Neutrophil (primary cell): ENCODE data around the gene CLEC10A.
"Not testable (repeated sequence)": the region's sequence is repeated elsewhere in the genome, so short reads cannot be mapped to it uniquely, and the experiment has no call there.

Experiments
- H3K27ac ChIP-seq: fragments of 200-600 bp; sonication (generic); 2 replicates; pipeline ENCODE4 v1.5.1; 2016; ENCODE audit warnings: mild to moderate bottlenecking, moderate library complexity
- H3K27me3 ChIP-seq: fragments of 200-600 bp; sonication (generic); 2 replicates; pipeline ENCODE4 v1.6.0; 2016; ENCODE audit warnings: mild to moderate bottlenecking
- H3K36me3 ChIP-seq: fragments of 200-600 bp; sonication (generic); 2 replicates; pipeline ENCODE4 v1.5.1; 2017
- H3K4me1 ChIP-seq, 2 experiments: fragments of 200-600 bp in 1 of 2; sonication (generic) in 1 of 2; 1 replicate in 1 of 2; 2 replicates in 1 of 2; pipeline versions ENCODE4 v1.5.1 to v1.6.1; 2013 to 2016; ENCODE audit warnings: low read depth in 1 of 2, low read length in 1 of 2, mild to moderate bottlenecking in 1 of 2, moderate library complexity in 1 of 2; ENCODE audit not compliant: control insufficient read depth in 1 of 2, insufficient read depth in 1 of 2
- H3K4me3 ChIP-seq, 2 experiments: fragments of 200-600 bp in 1 of 2; sonication (generic) in 1 of 2; 1 replicate in 1 of 2; 2 replicates in 1 of 2; pipeline ENCODE4 v1.5.1; 2013 to 2016; ENCODE audit warnings: low read depth in 1 of 2, low read length in 1 of 2, mild to moderate bottlenecking in 1 of 2, moderate library complexity in 1 of 2
- H3K9me3 ChIP-seq: fragments of 200-600 bp; sonication (generic); 2 replicates; pipeline ENCODE4 v1.5.1; 2016
- TF ChIP-seq, protein P1 (sequence below): fragments of 200-600 bp; sonication (generic); IDR thresholded peaks from 2 replicates; pipeline ENCODE4 v1.5.1; 2016; ENCODE audit warnings: antibody characterized with exemption

The CLEC10A gene

DNA sequence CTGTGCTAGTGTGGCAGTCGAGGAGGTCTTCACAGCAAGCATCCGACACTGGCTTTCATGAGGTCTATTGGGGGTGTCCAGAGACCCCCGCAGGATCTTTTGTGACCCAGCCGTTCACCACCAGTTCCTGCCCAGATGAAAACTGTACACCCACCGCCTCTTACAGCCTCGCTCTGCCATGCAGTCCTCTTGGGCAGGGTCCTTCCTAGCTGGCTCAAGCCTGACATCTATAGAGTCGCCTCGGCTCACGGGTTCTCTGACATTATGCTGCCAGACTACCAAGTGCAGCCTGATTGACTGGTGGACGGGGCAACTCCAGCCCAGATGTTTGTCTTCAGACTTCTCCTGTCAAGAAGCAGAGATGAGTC lies 14.6 kb upstream of the CLEC10A start:
- no peak overlapping the region for H3K4me3 ChIP-seq
- H3K9me3 ChIP-seq = no peaks in the 10 kb centered on the region
- peaks cover 38% of the 10 kb centered on the region for H3K27me3 ChIP-seq
- TF ChIP-seq, protein P1, sequence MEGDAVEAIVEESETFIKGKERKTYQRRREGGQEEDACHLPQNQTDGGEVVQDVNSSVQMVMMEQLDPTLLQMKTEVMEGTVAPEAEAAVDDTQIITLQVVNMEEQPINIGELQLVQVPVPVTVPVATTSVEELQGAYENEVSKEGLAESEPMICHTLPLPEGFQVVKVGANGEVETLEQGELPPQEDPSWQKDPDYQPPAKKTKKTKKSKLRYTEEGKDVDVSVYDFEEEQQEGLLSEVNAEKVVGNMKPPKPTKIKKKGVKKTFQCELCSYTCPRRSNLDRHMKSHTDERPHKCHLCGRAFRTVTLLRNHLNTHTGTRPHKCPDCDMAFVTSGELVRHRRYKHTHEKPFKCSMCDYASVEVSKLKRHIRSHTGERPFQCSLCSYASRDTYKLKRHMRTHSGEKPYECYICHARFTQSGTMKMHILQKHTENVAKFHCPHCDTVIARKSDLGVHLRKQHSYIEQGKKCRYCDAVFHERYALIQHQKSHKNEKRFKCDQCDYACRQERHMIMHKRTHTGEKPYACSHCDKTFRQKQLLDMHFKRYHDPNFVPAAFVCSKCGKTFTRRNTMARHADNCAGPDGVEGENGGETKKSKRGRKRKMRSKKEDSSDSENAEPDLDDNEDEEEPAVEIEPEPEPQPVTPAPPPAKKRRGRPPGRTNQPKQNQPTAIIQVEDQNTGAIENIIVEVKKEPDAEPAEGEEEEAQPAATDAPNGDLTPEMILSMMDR = no peak
- no peak overlapping the region for H3K27ac ChIP-seq
- H3K4me1 ChIP-seq = no peaks in the 10 kb centered on the region
- H3K36me3 ChIP-seq = no peaks in the 10 kb centered on the region

- not testable (repeated sequence) for H3K36me3 ChIP-seq, H3K4me1 ChIP-seq, H3K9me3 ChIP-seq, H3K27ac ChIP-seq, H3K4me3 ChIP-seq
- H3K27me3 ChIP-seq = peaks cover 30% of the 10 kb centered on the region
Observed at GRCh38 chr17:7091311-7092005, 11.4 kb upstream of the CLEC10A start.

- not testable (repeated sequence) for H3K4me3 ChIP-seq, H3K9me3 ChIP-seq, H3K27ac ChIP-seq, H3K4me1 ChIP-seq, H3K36me3 ChIP-seq
- H3K27me3 ChIP-seq = peaks cover 30% of the 10 kb centered on the region
Observed at GRCh38 chr17:7089570-7089969, 9.5 kb upstream of the CLEC10A start.

DNA sequence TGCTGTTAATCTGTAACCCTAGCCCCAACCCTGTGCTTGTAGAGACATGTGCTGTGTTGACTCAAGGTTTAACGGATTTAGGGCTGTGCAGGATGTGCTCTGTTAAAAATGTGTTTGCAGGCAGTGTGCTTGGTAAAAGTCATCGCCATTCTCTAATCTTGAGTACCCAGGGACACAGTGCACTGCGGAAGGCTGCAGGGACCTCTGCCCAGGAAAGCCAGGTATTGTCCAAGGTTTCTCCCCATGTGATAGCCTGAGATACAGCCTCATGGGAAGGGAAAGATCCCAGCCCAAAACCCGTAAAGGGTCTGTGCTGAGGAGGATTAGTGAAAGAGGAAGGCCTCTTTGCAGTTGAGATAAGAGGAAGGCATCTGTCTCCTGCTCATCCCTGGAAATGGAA lies 8.4 kb upstream of the CLEC10A start:
- H3K27ac ChIP-seq, H3K4me3 ChIP-seq, H3K36me3 ChIP-seq, H3K9me3 ChIP-seq, H3K4me1 ChIP-seq: not testable (repeated sequence)
- H3K27me3 ChIP-seq = peaks cover 30% of the 10 kb centered on the region

DNA sequence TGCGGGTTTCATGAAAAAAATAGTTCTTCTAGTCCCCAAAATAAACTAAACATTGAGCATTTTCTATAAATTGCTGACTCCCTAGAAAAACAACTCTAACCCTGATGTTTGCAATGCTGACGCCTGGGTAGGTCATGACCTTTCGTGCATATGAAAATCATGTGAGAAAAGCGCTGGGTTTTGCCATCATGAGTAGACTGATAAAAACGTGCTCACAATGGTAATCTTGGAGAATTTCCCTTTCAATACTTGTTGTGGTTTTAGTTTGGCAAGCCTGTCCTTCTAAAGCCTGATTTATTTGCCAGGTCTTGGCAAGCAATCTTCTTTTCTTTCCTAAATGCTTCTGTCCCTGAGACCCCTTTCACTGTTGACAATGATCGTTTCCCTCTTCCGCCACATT lies 4.0 kb upstream of the CLEC10A start:
- TF ChIP-seq, protein P1 = no peak
- Histone ChIP-seq H3K4me3 (no peak overlapping the region), H3K4me1 (no peaks in the 10 kb centered on the region), H3K27ac (no peak overlapping the region), H3K36me3 (no peaks in the 10 kb centered on the region), H3K9me3 (no peaks in the 10 kb centered on the region), H3K27me3 (peaks cover 50% of the 10 kb centered on the region)

GRCh38 chr17:7083592-7083991 lies 3.5 kb upstream of the CLEC10A start:
- Histone ChIP-seq H3K27ac (no peak overlapping the region), H3K4me1 (no peaks in the 10 kb centered on the region), H3K4me3 (no peak overlapping the region), H3K36me3 (no peaks in the 10 kb centered on the region), H3K27me3 (peaks cover 50% of the 10 kb centered on the region), H3K9me3 (no peaks in the 10 kb centered on the region)
- TF ChIP-seq, protein P1 = no peak

GRCh38 chr17:7081341-7082062 lies 1.5 kb upstream of the CLEC10A start:
- Histone ChIP-seq H3K4me1 (no peaks in the 10 kb centered on the region), H3K9me3 (no peaks in the 10 kb centered on the region), H3K27me3 (peaks cover 50% of the 10 kb centered on the region), H3K27ac (no peak overlapping the region), H3K36me3 (no peaks in the 10 kb centered on the region), H3K4me3 (no peak overlapping the region)
- TF ChIP-seq, protein P1 = no peak
